Activated naive CD4-positive, alpha-beta T cell treated with anti-CD3 and anti-CD28 coated beads, Interleukin-2, amount 10 ng/mL, durations not matched to agents 7 days and 5 days (primary cell): ENCODE results near the gene CBLN3.

Source experiments
- CTCF ChIA-PET: fragments of 350-600 bp; sonication (Branson Sonifier 250); formaldehyde crosslinking; loops from one replicate; lab custom pipeline; 2021; ENCODE audit warnings: antibody characterized with exemption; lab: Charles Lee
- DNase-seq: peaks from one replicate; pipeline ENCODE4 v3.0.0-alpha.2; 2020
- H3K27ac Mint-ChIP-seq: one replicate; pipeline ENCODE4 v1.8.0; 2021; ENCODE audit warnings: mild to moderate bottlenecking, moderate library complexity, mixed read lengths
- H3K27me3 Mint-ChIP-seq: one replicate; pipeline ENCODE4 v1.8.0; 2021; ENCODE audit warnings: mild to moderate bottlenecking, mixed read lengths
- H3K36me3 Mint-ChIP-seq: one replicate; pipeline ENCODE4 v1.8.0; 2021; ENCODE audit warnings: mixed read lengths
- H3K4me1 Mint-ChIP-seq: one replicate; pipeline ENCODE4 v1.8.0; 2021; ENCODE audit warnings: mixed read lengths
- H3K4me3 Mint-ChIP-seq: one replicate; pipeline ENCODE4 v1.8.0; 2021; ENCODE audit warnings: mild to moderate bottlenecking, moderate library complexity, mixed read lengths
- H3K9me3 Mint-ChIP-seq: one replicate; pipeline ENCODE4 v1.8.0; 2021; ENCODE audit warnings: mixed read lengths

Gene CBLN3

DNA sequence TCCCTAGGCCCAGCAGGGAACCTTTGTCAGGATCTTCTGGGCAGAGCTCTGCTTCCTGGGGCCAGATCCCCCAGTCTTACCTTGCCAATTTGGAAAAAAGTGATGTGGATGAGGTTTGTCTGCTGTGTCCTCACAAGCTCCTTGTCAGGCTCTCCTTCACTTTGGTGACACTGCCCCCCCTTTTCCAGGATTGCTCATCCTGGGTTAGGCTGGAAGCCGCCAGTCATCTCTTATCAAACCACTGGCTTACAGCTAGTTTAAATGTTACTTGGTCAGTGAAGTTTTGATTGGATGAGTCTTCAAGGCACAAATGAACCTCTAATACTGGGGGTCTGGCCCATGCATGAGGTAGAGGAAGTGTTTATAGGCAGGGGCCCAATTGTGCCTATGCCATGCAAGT lies 15.4 kb downstream of the CBLN3 start:
- Mint-ChIP-seq H3K4me3 (no peak overlapping the region), H3K27me3 (peaks cover 60% of the 10 kb centered on the region), H3K4me1 (no peaks in the 10 kb centered on the region), H3K36me3 (no peaks in the 10 kb centered on the region), H3K9me3 (no peaks in the 10 kb centered on the region), H3K27ac (no peak overlapping the region)
- CTCF ChIA-PET = interaction anchor here (0.8 to 3.2 kb wide), 6 partner anchors 10 to 81 kb away, joined by 3 to 10 read pairs (median 4); no protein-coding TSS in a partner anchor
- DNase-seq = no peak

- CTCF ChIA-PET = interaction anchor here (0.7 to 3.2 kb wide), 3 partner anchors 16 to 78 kb away, joined by 3 to 11 read pairs (median 10); no protein-coding TSS in a partner anchor
- H3K27ac Mint-ChIP-seq = no peak overlapping the region
- peaks cover 63% of the 10 kb centered on the region for H3K27me3 Mint-ChIP-seq
- H3K4me1 Mint-ChIP-seq = no peaks in the 10 kb centered on the region
- no peaks in the 10 kb centered on the region for H3K36me3 Mint-ChIP-seq
- H3K4me3 Mint-ChIP-seq = no peak overlapping the region
- no peaks in the 10 kb centered on the region for H3K9me3 Mint-ChIP-seq
- DNase-seq = peak; percentile 55
These were observed 17.8 kb downstream of the CBLN3 start for GRCh38 chr14:24411443-24412389.

DNA sequence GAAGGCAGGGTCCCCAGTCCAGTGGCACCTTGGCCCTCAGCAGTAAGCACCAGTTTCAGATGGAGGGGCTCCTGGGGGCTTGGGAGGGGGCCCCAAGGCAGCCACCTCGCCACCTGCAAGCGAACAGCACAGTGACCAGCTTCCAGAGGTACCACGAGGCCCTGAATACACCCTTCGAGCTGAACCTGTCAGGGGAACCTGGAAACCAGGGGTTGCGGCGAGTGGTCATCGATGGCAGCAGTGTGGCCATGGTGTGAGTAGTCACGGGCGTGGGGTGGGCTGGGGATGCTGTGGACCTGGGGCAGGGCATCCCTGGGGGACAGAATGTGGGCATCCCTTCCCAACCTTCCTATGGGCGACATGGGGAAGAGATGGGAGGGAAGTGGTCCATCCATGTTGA lies 19.5 kb downstream of the CBLN3 start:
- CTCF ChIA-PET = interaction anchor here (0.7 to 1.5 kb wide), 5 partner anchors 8 to 103 kb away, joined by 3 to 16 read pairs (median 4); partner anchors contain the start of gene CIDEB
- Mint-ChIP-seq H3K4me1 (no peaks in the 10 kb centered on the region), H3K9me3 (no peaks in the 10 kb centered on the region), H3K27ac (no peak overlapping the region), H3K27me3 (peaks cover 61% of the 10 kb centered on the region), H3K36me3 (no peaks in the 10 kb centered on the region), H3K4me3 (no peak overlapping the region)
- no peak for DNase-seq

- peaks cover 62% of the 10 kb centered on the region for H3K27me3 Mint-ChIP-seq
- CTCF ChIA-PET = interaction anchor here (0.6 to 1.5 kb wide), 6 partner anchors 7 to 316 kb away, joined by 3 to 16 read pairs (median 3); partner anchors contain the start of genes CIDEB and NYNRIN
- no peak for DNase-seq
- no peak overlapping the region for H3K27ac Mint-ChIP-seq
- no peaks in the 10 kb centered on the region for H3K36me3 Mint-ChIP-seq
- no peaks in the 10 kb centered on the region for H3K4me1 Mint-ChIP-seq
- H3K9me3 Mint-ChIP-seq = no peaks in the 10 kb centered on the region
- no peak overlapping the region for H3K4me3 Mint-ChIP-seq
These were observed 20.3 kb downstream of the CBLN3 start for GRCh38 chr14:24409192-24409591.

- no peaks in the 10 kb centered on the region for H3K36me3 Mint-ChIP-seq
- H3K4me1 Mint-ChIP-seq = no peaks in the 10 kb centered on the region
- no peak for DNase-seq
- CTCF ChIA-PET = interaction anchor here (0.6 to 1.5 kb wide), 5 partner anchors 10 to 316 kb away, joined by 3 to 16 read pairs (median 3); partner anchors contain the start of genes CIDEB and NYNRIN
- no peak overlapping the region for H3K4me3 Mint-ChIP-seq
- H3K27me3 Mint-ChIP-seq = peaks cover 66% of the 10 kb centered on the region
- no peaks in the 10 kb centered on the region for H3K9me3 Mint-ChIP-seq
- no peak overlapping the region for H3K27ac Mint-ChIP-seq
These were observed 20.7 kb downstream of the CBLN3 start for GRCh38 chr14:24408764-24409163.

- CTCF ChIA-PET = no interaction called here
- no peaks in the 10 kb centered on the region for H3K4me1 Mint-ChIP-seq
- H3K27ac Mint-ChIP-seq = no peak overlapping the region
- H3K4me3 Mint-ChIP-seq = no peak overlapping the region
- no peak for DNase-seq
- peaks cover 70% of the 10 kb centered on the region for H3K27me3 Mint-ChIP-seq
- H3K36me3 Mint-ChIP-seq = no peaks in the 10 kb centered on the region
- no peaks in the 10 kb centered on the region for H3K9me3 Mint-ChIP-seq
These were observed 21.7 kb downstream of the CBLN3 start for GRCh38 chr14:24407608-24408325.

GRCh38 chr14:24406416-24406815 lies 23.1 kb downstream of the CBLN3 start:
- H3K36me3 Mint-ChIP-seq = no peaks in the 10 kb centered on the region
- no peaks in the 10 kb centered on the region for H3K4me1 Mint-ChIP-seq
- peaks cover 69% of the 10 kb centered on the region for H3K27me3 Mint-ChIP-seq
- no peak for DNase-seq
- CTCF ChIA-PET = interaction anchor here (1.2 to 1.3 kb wide), 2 partner anchors 25 to 73 kb away, joined by 3 read pairs; no protein-coding TSS in a partner anchor
- H3K4me3 Mint-ChIP-seq = no peak overlapping the region
- no peaks in the 10 kb centered on the region for H3K9me3 Mint-ChIP-seq
- no peak overlapping the region for H3K27ac Mint-ChIP-seq

DNA sequence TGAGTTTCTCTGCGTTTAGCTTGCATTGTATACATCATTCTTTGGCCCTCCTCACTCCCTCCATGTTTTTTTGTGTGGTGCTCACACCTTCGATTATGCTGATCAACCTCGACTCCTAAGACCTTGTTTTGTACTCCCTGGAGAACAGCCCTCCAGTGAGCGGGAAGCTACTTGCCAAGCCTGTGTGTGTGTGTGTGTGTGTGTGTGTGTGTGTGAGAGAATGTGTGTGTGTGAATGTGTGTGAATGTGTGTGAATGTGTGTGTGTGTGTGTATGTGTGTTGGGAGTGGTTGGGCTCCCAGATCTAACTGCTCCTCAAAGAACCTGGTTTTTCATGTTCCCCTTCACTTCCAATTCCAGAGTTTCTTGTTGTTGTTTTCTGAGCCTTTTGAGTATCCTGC lies 24.7 kb downstream of the CBLN3 start:
- CTCF ChIA-PET = interaction anchor here (0.6 to 1.0 kb wide), 3 partner anchors 10 to 46 kb away, joined by 3 to 5 read pairs (median 3); no protein-coding TSS in a partner anchor
- no peaks in the 10 kb centered on the region for H3K36me3 Mint-ChIP-seq
- H3K4me1 Mint-ChIP-seq = peaks cover 2% of the 10 kb centered on the region
- no peak overlapping the region for H3K27ac Mint-ChIP-seq
- peaks cover 73% of the 10 kb centered on the region for H3K27me3 Mint-ChIP-seq
- no peak overlapping the region for H3K4me3 Mint-ChIP-seq
- no peak for DNase-seq
- H3K9me3 Mint-ChIP-seq = no peaks in the 10 kb centered on the region

- no peak overlapping the region for H3K4me3 Mint-ChIP-seq
- H3K36me3 Mint-ChIP-seq = no peaks in the 10 kb centered on the region
- CTCF ChIA-PET = no interaction called here
- no peak overlapping the region for H3K27ac Mint-ChIP-seq
- peaks cover 8% of the 10 kb centered on the region for H3K4me1 Mint-ChIP-seq
- H3K9me3 Mint-ChIP-seq = no peaks in the 10 kb centered on the region
- peaks cover 71% of the 10 kb centered on the region for H3K27me3 Mint-ChIP-seq
- no peak for DNase-seq
These were observed 26.0 kb downstream of the CBLN3 start for GRCh38 chr14:24403294-24403998.

GRCh38 chr14:24401810-24402702 lies 27.4 kb downstream of the CBLN3 start:
- H3K4me3 Mint-ChIP-seq = no peak overlapping the region
- no peaks in the 10 kb centered on the region for H3K9me3 Mint-ChIP-seq
- CTCF ChIA-PET = interaction anchor here (0.6 to 0.9 kb wide), 2 partner anchors 7 to 213 kb away, joined by 3 read pairs; no protein-coding TSS in a partner anchor
- H3K36me3 Mint-ChIP-seq = no peaks in the 10 kb centered on the region
- H3K4me1 Mint-ChIP-seq = peaks cover 8% of the 10 kb centered on the region
- H3K27me3 Mint-ChIP-seq = peaks cover 74% of the 10 kb centered on the region
- no peak for DNase-seq
- H3K27ac Mint-ChIP-seq = no peak overlapping the region

- Mint-ChIP-seq H3K27me3 (peaks cover 83% of the 10 kb centered on the region), H3K36me3 (no peaks in the 10 kb centered on the region), H3K4me1 (peaks cover 8% of the 10 kb centered on the region), H3K9me3 (no peaks in the 10 kb centered on the region), H3K4me3 (peak overlapping the region; percentile 44), H3K27ac (no peak overlapping the region)
- no peak for DNase-seq
- CTCF ChIA-PET = interaction anchor here (1.8 kb wide), 1 partner anchor 31 kb away, joined by 8 read pairs; no protein-coding TSS in a partner anchor
These were observed 29.3 kb downstream of the CBLN3 start for GRCh38 chr14:24399999-24400718.

DNA sequence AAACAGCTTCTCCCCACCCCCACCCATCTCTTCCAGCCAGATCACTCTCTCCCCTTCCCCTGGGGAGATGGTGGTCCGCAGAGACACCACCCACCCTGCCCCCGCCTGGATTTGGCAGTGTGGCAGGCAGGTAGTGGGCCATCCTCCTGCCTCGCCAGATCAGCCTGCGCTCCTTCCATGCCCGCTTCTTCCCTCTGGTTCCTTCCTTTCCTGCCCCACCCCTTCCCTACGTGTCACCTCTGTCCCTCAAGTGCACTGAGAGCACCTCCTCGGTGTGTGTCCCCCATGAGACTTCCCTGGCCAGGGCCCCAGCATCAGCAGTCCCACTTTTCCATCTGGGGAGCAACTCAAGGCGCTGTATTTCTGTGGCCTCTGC lies 30.0 kb downstream of the CBLN3 start:
- H3K36me3 Mint-ChIP-seq = no peaks in the 10 kb centered on the region
- CTCF ChIA-PET = interaction anchor here (1.1 to 1.8 kb wide), 2 partner anchors 10 to 31 kb away, joined by 3 to 8 read pairs; no protein-coding TSS in a partner anchor
- peaks cover 8% of the 10 kb centered on the region for H3K4me1 Mint-ChIP-seq
- peak overlapping the region; percentile 44 for H3K4me3 Mint-ChIP-seq
- no peak overlapping the region for H3K27ac Mint-ChIP-seq
- peaks cover 77% of the 10 kb centered on the region for H3K27me3 Mint-ChIP-seq
- H3K9me3 Mint-ChIP-seq = no peaks in the 10 kb centered on the region
- no peak for DNase-seq
